ENCODE data around the gene CORO7.

The CORO7 gene

GRCh38 chr16:4378161-4378666, 38.2 kb downstream of the CORO7 start:
- Histone ChIP-seq H3K9me3 (ENCODE audit: control insufficient read depth, insufficient read depth, low read length) (no peaks in the 10 kb centered on the region), H3K36me3 (ENCODE audit: control insufficient read depth, insufficient read depth, low read length) (peaks cover 15% of the 10 kb centered on the region), H3K4me1 (ENCODE audit: control insufficient read depth, insufficient read depth, low read length) (peaks cover 12% of the 10 kb centered on the region), H3K4me3 (ENCODE audit: low read depth, low read length) (no peak overlapping the region), H3K9ac (ENCODE audit: low read depth, low read length) (peak overlapping the region; percentile 47), H3K27me3 (ENCODE audit: control insufficient read depth, insufficient read depth, low read length) (no peaks in the 10 kb centered on the region)

GRCh38 chr16:4377573-4378154, 38.7 kb downstream of the CORO7 start:
- H3K9ac ChIP-seq (ENCODE audit: low read depth, low read length) = peak overlapping the region; percentile 47
- H3K9me3 ChIP-seq (ENCODE audit: control insufficient read depth, insufficient read depth, low read length) = no peaks in the 10 kb centered on the region
- peaks cover 12% of the 10 kb centered on the region for H3K4me1 ChIP-seq (ENCODE audit: control insufficient read depth, insufficient read depth, low read length)
- H3K4me3 ChIP-seq (ENCODE audit: low read depth, low read length) = no peak overlapping the region
- no peaks in the 10 kb centered on the region for H3K27me3 ChIP-seq (ENCODE audit: control insufficient read depth, insufficient read depth, low read length)
- peaks cover 15% of the 10 kb centered on the region for H3K36me3 ChIP-seq (ENCODE audit: control insufficient read depth, insufficient read depth, low read length)

- H3K4me3 ChIP-seq (ENCODE audit: low read depth, low read length) = no peak overlapping the region
- H3K27me3 ChIP-seq (ENCODE audit: control insufficient read depth, insufficient read depth, low read length) = no peaks in the 10 kb centered on the region
- H3K36me3 ChIP-seq (ENCODE audit: control insufficient read depth, insufficient read depth, low read length) = peaks cover 15% of the 10 kb centered on the region
- no peaks in the 10 kb centered on the region for H3K9me3 ChIP-seq (ENCODE audit: control insufficient read depth, insufficient read depth, low read length)
- no peak overlapping the region for H3K9ac ChIP-seq (ENCODE audit: low read depth, low read length)
- peaks cover 15% of the 10 kb centered on the region for H3K4me1 ChIP-seq (ENCODE audit: control insufficient read depth, insufficient read depth, low read length)
Measured at GRCh38 chr16:4376893-4377572, 39.4 kb downstream of the CORO7 start.

- Histone ChIP-seq H3K9ac (ENCODE audit: low read depth, low read length) (no peak overlapping the region), H3K4me1 (ENCODE audit: control insufficient read depth, insufficient read depth, low read length) (peaks cover 15% of the 10 kb centered on the region), H3K4me3 (ENCODE audit: low read depth, low read length) (no peak overlapping the region)
Measured at GRCh38 chr16:4376126-4376892, 40.1 kb downstream of the CORO7 start.

GRCh38 chr16:4375717-4376116, 40.7 kb downstream of the CORO7 start:
- no peaks in the 10 kb centered on the region for H3K27me3 ChIP-seq (ENCODE audit: control insufficient read depth, insufficient read depth, low read length)
- H3K9ac ChIP-seq (ENCODE audit: low read depth, low read length) = no peak overlapping the region
- no peak overlapping the region for H3K4me3 ChIP-seq (ENCODE audit: low read depth, low read length)
- peaks cover 15% of the 10 kb centered on the region for H3K4me1 ChIP-seq (ENCODE audit: control insufficient read depth, insufficient read depth, low read length)
- peaks cover 5% of the 10 kb centered on the region for H3K36me3 ChIP-seq (ENCODE audit: control insufficient read depth, insufficient read depth, low read length)
- no peaks in the 10 kb centered on the region for H3K9me3 ChIP-seq (ENCODE audit: control insufficient read depth, insufficient read depth, low read length)

More at GRCh38 chr16:4376126-4376892, 40.1 kb downstream of the CORO7 start:
- H3K9me3 ChIP-seq (ENCODE audit: control insufficient read depth, insufficient read depth, low read length) = no peaks in the 10 kb centered on the region
- peaks cover 9% of the 10 kb centered on the region for H3K36me3 ChIP-seq (ENCODE audit: control insufficient read depth, insufficient read depth, low read length)
- H3K27me3 ChIP-seq (ENCODE audit: control insufficient read depth, insufficient read depth, low read length) = no peaks in the 10 kb centered on the region

GRCh38 chr16:4373909-4374742, 42.3 kb downstream of the CORO7 start:
- no peaks in the 10 kb centered on the region for H3K9me3 ChIP-seq (ENCODE audit: control insufficient read depth, insufficient read depth, low read length)
- peaks cover 3% of the 10 kb centered on the region for H3K36me3 ChIP-seq (ENCODE audit: control insufficient read depth, insufficient read depth, low read length)
- H3K4me1 ChIP-seq (ENCODE audit: control insufficient read depth, insufficient read depth, low read length) = peaks cover 15% of the 10 kb centered on the region
- peak overlapping the region; percentile 18 for H3K4me3 ChIP-seq (ENCODE audit: low read depth, low read length)
- no peaks in the 10 kb centered on the region for H3K27me3 ChIP-seq (ENCODE audit: control insufficient read depth, insufficient read depth, low read length)
- H3K9ac ChIP-seq (ENCODE audit: low read depth, low read length) = no peak overlapping the region

- Histone ChIP-seq H3K36me3 (ENCODE audit: control insufficient read depth, insufficient read depth, low read length) (peaks cover 3% of the 10 kb centered on the region), H3K9me3 (ENCODE audit: control insufficient read depth, insufficient read depth, low read length) (no peaks in the 10 kb centered on the region), H3K4me1 (ENCODE audit: control insufficient read depth, insufficient read depth, low read length) (peaks cover 15% of the 10 kb centered on the region), H3K4me3 (ENCODE audit: low read depth, low read length) (peak overlapping the region; percentile 18), H3K9ac (ENCODE audit: low read depth, low read length) (no peak overlapping the region), H3K27me3 (ENCODE audit: control insufficient read depth, insufficient read depth, low read length) (no peaks in the 10 kb centered on the region)
Measured at GRCh38 chr16:4373356-4373908, 43.0 kb downstream of the CORO7 start.

GRCh38 chr16:4372578-4373355, 43.6 kb downstream of the CORO7 start:
- Histone ChIP-seq H3K4me3 (ENCODE audit: low read depth, low read length) (peak overlapping the region; percentile 60), H3K27me3 (ENCODE audit: control insufficient read depth, insufficient read depth, low read length) (no peaks in the 10 kb centered on the region), H3K9me3 (ENCODE audit: control insufficient read depth, insufficient read depth, low read length) (no peaks in the 10 kb centered on the region), H3K36me3 (ENCODE audit: control insufficient read depth, insufficient read depth, low read length) (peaks cover 3% of the 10 kb centered on the region), H3K4me1 (ENCODE audit: control insufficient read depth, insufficient read depth, low read length) (peaks cover 13% of the 10 kb centered on the region), H3K9ac (ENCODE audit: low read depth, low read length) (peak overlapping the region; percentile 24)

GRCh38 chr16:4372001-4372577, 44.3 kb downstream of the CORO7 start:
- peaks cover 8% of the 10 kb centered on the region for H3K4me1 ChIP-seq (ENCODE audit: control insufficient read depth, insufficient read depth, low read length)
- peak overlapping the region; percentile 60 for H3K4me3 ChIP-seq (ENCODE audit: low read depth, low read length)
- peak overlapping the region; percentile 24 for H3K9ac ChIP-seq (ENCODE audit: low read depth, low read length)
- H3K27me3 ChIP-seq (ENCODE audit: control insufficient read depth, insufficient read depth, low read length) = no peaks in the 10 kb centered on the region
- H3K9me3 ChIP-seq (ENCODE audit: control insufficient read depth, insufficient read depth, low read length) = no peaks in the 10 kb centered on the region
- H3K36me3 ChIP-seq (ENCODE audit: control insufficient read depth, insufficient read depth, low read length) = peaks cover 3% of the 10 kb centered on the region

- Histone ChIP-seq H3K36me3 (ENCODE audit: control insufficient read depth, insufficient read depth, low read length) (peaks cover 3% of the 10 kb centered on the region), H3K4me1 (ENCODE audit: control insufficient read depth, insufficient read depth, low read length) (peaks cover 8% of the 10 kb centered on the region), H3K9me3 (ENCODE audit: control insufficient read depth, insufficient read depth, low read length) (no peaks in the 10 kb centered on the region), H3K9ac (ENCODE audit: low read depth, low read length) (peak within 1 kb of the TSS; percentile 24), H3K4me3 (ENCODE audit: low read depth, low read length) (peak within 1 kb of the TSS; percentile 60), H3K27me3 (ENCODE audit: control insufficient read depth, insufficient read depth, low read length) (no peaks in the 10 kb centered on the region)
Measured at GRCh38 chr16:4371357-4372000, 44.9 kb downstream of the CORO7 start, which contains the start of gene VASN. Gene VASN (plus strand): TSS chr16:4371848. CDS start chr16:4380878, 9,030 bp downstream.
